ENCODE measurements around the gene CNFN.

DNA sequence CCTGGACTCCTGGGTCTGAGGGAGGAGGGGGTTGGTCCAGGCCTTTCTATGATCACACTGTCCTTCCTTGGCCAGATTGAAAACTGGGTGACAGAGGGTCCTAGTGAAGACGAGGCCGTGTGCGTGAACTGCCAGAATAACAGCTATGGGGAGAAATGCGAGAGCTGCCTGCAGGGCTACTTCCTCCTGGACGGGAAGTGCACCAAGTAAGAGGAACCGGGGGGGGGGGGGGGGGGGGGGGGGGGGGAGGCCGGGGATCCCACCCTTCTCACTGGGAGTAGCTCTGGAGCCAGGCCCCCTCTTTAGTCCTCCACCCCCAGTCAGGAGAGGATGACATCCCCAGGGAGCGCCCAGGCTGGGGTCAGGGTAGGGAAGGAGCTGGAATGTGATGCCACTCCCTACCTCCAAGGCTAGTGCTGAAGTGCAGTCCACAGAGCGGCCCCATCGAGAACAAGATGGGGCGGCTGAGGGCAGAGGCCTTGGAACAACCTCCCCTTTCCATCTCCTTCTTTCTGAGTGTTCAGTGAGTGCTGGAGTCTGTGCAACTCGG is 19.4 kb downstream of the CNFN start:
- no peak for TF ChIP-seq POLR2AphosphoS5 (IDR thresholded peaks at IDR 0.05; ENCODE audit: low read depth, low read length)
- TF ChIP-seq POLR2A (IDR thresholded peaks at IDR 0.05; ENCODE audit: low read depth, low read length) = no peak
- no peak for TF ChIP-seq TAF1 (IDR thresholded peaks at IDR 0.05; ENCODE audit: borderline replicate concordance, low read depth, low read length)

All from GM12892 (cell line).